GM21825 (cell line): ENCODE data around the gene CNTN2.

Experiments
- ATAC-seq: cut with Tn5 transposase; IDR thresholded peaks from one replicate; pipeline ENCODE4 v1.9.1; 2021; ENCODE audit warnings: mild to moderate bottlenecking, moderate library complexity; ENCODE audit not compliant: unreplicated experiment

Gene CNTN2

GRCh38 chr1:205054013-205054412 is 11.0 kb downstream of the CNTN2 start:
- ATAC-seq = no peak

- no peak for ATAC-seq
Observed at GRCh38 chr1:205056188-205056611, 13.2 kb downstream of the CNTN2 start.

- no peak for ATAC-seq
Observed at GRCh38 chr1:205056956-205057568, 14.1 kb downstream of the CNTN2 start.

DNA sequence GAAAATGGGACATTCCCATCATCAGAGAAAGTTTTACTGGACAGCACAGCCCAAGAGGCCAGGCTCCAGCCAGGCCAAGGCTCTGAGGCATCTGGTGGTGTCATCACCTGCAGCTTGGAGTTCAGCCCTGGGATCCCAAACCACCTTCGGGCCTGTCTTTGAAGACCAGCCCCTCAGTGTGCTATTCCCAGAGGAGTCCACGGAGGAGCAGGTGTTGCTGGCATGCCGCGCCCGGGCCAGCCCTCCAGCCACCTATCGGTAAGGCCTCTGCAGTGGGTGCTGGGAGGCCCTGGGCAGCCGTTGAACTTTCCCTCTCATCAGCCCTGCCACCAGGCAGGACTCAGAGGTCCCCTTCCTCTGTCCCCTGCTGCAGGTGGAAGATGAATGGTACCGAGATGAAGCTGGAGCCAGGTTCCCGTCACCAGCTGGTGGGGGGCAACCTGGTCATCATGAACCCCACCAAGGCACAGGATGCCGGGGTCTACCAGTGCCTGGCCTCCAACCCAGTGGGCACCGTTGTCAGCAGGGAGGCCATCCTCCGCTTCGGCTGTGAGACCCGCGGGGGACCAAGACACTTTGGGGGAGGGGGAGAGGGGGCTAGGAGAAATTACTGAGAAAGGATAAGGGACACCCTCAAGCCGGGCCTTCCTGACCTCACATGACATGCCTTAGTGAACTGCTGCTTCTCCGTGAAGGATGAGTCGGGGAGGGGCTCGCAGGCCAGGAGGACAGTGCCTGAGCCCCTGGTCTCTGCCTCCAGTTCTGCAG is 15.0 kb downstream of the CNTN2 start:
- ATAC-seq = no peak

DNA sequence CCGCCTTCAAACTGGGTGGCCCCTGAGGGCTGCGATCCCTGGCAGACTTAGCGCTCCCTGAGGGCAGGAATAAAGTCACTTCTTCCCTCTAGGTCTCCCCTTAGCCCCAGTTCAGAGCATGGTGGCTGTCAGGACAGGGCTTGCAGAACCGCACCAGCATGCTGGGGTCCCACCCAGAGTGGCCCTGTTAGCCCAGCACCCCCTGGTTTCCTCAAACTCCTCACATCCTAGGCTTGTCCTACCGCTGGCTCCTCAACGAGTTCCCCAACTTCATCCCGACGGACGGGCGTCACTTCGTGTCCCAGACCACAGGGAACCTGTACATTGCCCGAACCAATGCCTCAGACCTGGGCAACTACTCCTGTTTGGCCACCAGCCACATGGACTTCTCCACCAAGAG is 15.8 kb downstream of the CNTN2 start:
- ATAC-seq = no peak

DNA sequence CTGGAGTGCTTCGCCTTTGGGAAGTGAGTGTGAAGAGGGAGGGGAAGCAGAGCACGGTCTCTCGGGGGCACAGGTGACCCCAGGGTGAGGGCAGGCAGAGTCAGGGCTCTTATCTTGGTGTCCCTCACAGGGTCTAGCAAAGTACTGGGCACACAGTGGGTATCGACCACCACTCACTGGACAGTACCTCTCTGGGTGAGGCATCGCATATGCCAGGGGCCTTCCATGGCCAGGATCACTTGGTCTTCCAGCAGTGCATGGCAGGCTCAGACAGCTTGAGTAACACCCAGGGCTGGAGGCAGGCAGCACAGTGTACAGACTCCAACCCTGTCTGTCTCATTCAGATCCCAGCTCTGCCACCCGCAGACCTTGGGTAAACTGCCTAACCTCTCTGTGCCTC is 16.6 kb downstream of the CNTN2 start:
- ATAC-seq = no peak

- no peak for ATAC-seq
Observed at GRCh38 chr1:205060746-205061145, 17.7 kb downstream of the CNTN2 start.

DNA sequence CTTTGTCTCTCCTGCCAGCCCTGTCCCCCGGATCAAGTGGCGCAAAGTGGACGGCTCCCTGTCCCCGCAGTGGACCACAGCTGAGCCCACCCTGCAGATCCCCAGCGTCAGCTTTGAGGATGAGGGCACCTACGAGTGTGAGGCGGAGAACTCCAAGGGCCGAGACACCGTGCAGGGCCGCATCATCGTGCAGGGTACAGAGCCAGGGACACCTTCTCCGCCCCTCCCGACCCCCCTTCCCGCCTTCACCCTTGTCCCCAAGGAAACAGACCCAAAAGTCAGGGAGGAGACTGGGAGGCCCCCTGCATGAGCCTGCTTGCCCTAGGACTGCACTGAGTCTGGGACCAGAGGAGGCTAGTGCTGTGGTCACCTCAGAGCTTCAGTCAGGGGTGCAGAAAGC is 18.2 kb downstream of the CNTN2 start:
- ATAC-seq = no peak

- no peak for ATAC-seq
Observed at GRCh38 chr1:205061665-205062069, 18.7 kb downstream of the CNTN2 start.

- ATAC-seq = no peak
Observed at GRCh38 chr1:205062319-205062718, 19.3 kb downstream of the CNTN2 start.

DNA sequence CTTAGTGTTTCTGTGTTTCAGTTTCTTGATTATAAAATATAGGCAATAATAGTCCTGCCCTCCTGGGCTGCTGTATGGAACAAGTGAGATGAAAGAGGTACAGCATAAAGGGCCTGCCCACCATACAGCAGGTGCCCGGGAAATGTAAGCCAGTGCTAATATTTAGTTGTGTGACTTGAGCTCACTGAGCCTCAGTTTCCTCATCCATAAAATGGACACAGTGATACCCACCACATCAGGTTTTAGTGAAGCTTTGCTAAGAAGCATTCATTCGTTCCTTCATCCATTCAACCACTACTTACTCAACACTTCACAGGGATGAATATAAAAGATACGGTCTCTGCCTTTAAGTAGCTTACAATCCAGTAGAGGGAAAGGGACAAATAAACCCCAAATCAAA is 19.9 kb downstream of the CNTN2 start:
- no peak for ATAC-seq

GRCh38 chr1:205064301-205064700 is 21.3 kb downstream of the CNTN2 start:
- no peak for ATAC-seq

- ATAC-seq = no peak
Observed at GRCh38 chr1:205064741-205065316, 21.8 kb downstream of the CNTN2 start.

GRCh38 chr1:205065666-205066065 is 22.7 kb downstream of the CNTN2 start:
- no peak for ATAC-seq

- no peak for ATAC-seq
Observed at GRCh38 chr1:205066141-205066818, 23.3 kb downstream of the CNTN2 start.

GRCh38 chr1:205067031-205067430 is 24.0 kb downstream of the CNTN2 start:
- ATAC-seq = no peak

DNA sequence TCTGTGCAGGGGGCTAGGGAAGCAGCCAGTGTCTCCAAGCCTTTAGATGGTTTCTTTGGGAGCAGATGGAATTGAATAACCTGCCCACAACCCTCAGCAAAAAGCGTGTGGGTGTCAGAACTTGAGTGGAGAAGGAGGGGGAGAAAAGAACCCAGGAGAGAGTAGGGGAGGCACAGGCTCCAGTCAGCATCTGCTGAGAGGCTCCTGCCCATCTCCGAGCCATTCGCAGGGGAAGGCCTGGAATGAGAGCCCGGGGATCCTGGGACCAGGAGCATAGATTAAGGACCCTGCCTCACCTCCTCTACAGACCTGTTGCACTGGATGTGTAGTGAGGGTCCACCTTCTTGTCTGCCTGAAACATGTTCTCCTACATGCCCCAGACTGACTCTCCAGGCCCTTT is 25.0 kb downstream of the CNTN2 start:
- ATAC-seq = no peak

DNA sequence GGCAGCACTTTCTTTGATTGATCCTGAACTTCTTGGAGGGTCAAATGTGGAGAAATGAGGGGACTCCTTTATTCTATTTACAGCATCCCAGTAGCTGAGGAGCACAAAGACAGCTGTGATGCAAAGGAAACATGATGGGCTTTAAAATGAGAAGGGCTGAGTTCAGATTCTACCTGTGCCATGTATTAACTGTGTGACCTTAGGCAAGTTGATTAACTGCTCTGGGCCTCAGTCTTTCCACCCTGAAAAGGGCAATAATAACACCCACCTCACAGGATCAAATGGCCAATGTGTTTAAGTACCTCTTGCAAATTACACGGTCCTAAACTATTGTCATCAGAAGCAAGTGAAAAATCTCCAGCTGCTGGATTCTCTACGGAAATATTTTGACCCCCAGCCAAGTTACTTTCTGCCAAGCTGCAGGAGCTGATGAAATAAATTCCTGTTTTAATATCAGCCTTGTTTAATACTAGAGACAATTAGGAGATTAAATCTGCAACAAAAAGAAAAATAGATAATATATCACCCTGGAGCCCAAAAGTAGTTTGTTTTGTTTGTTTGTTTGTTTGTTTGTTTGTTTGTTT is 25.5 kb downstream of the CNTN2 start:
- ATAC-seq = no peak

GRCh38 chr1:205069371-205070125 is 26.5 kb downstream of the CNTN2 start:
- ATAC-seq = no peak

- ATAC-seq = no peak
Observed at GRCh38 chr1:205071028-205071409, 28.0 kb downstream of the CNTN2 start.

DNA sequence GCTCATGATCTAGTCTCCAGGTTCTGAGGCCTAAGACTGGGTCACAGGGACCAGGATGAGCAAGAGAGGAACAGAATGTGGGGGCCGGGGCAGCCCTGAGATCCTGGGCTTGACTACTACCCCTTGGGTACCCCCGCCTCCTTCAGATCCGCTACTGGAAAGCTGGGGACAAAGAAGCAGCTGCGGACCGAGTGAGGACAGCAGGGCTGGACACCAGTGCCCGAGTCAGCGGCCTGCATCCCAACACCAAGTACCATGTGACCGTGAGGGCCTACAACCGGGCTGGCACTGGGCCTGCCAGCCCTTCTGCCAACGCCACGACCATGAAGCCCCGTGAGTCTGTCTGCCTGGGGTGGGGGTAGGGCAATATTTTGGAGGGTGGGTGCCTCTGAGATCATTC is 28.8 kb downstream of the CNTN2 start:
- no peak for ATAC-seq
